Dedifferentiated amniotic fluid mesenchymal stem cell (primary cell): ENCODE results near the gene CLEC3B.
"Not testable (repeated sequence)": the region's sequence is repeated elsewhere in the genome, so short reads cannot be mapped to it uniquely, and the experiment has no call there.

Experiments
- DNase-seq: peaks from one replicate; pipeline ENCODE4 v3.0.0-alpha.2; 2016; ENCODE audit errors: extremely low spot score

Gene CLEC3B

GRCh38 chr3:45035441-45036301, 9.6 kb downstream of the CLEC3B start:
- peak; percentile 63 for DNase-seq

- peak; percentile 95 for DNase-seq
These were observed 11.8 kb downstream of the CLEC3B start for GRCh38 chr3:45037720-45038455.

- no peak for DNase-seq
These were observed 15.6 kb downstream of the CLEC3B start for GRCh38 chr3:45041666-45042065.

GRCh38 chr3:45042162-45042561, 16.1 kb downstream of the CLEC3B start:
- DNase-seq = no peak

GRCh38 chr3:45043728-45044299, 17.7 kb downstream of the CLEC3B start:
- peak; percentile 86 for DNase-seq

GRCh38 chr3:45048244-45048643, 22.1 kb downstream of the CLEC3B start:
- no peak for DNase-seq

GRCh38 chr3:45049807-45050206, 23.7 kb downstream of the CLEC3B start:
- no peak for DNase-seq

GRCh38 chr3:45051685-45052084, 25.6 kb downstream of the CLEC3B start:
- DNase-seq = no peak

- DNase-seq = not testable (repeated sequence)
These were observed 27.7 kb downstream of the CLEC3B start for GRCh38 chr3:45053805-45054195.

GRCh38 chr3:45054196-45054857, 28.2 kb downstream of the CLEC3B start:
- peak; percentile 88 for DNase-seq

GRCh38 chr3:45055032-45055410, 28.9 kb downstream of the CLEC3B start:
- DNase-seq = peak; percentile 64

GRCh38 chr3:45055411-45056143, 29.5 kb downstream of the CLEC3B start:
- DNase-seq = peak; percentile 38

GRCh38 chr3:45056608-45057301, 30.7 kb downstream of the CLEC3B start:
- no peak for DNase-seq

- no peak for DNase-seq
These were observed 31.5 kb downstream of the CLEC3B start for GRCh38 chr3:45057557-45057956.

GRCh38 chr3:45059132-45059531, 33.0 kb downstream of the CLEC3B start:
- no peak for DNase-seq

GRCh38 chr3:45060165-45060892, 34.2 kb downstream of the CLEC3B start:
- DNase-seq = no peak

GRCh38 chr3:45062697-45063070, 36.6 kb downstream of the CLEC3B start:
- DNase-seq = no peak

GRCh38 chr3:45064512-45065372, 38.6 kb downstream of the CLEC3B start:
- DNase-seq = no peak

GRCh38 chr3:45065373-45065720, 39.2 kb downstream of the CLEC3B start:
- no peak for DNase-seq
